CD1c-positive myeloid dendritic cell (primary cell): ENCODE data around the gene RPL37A.

ENCODE experiments used
- DNase-seq: peaks from one replicate; pipeline ENCODE4 v3.0.0-alpha.2; 2016; ENCODE audit errors: extremely low spot score

Gene RPL37A

DNA sequence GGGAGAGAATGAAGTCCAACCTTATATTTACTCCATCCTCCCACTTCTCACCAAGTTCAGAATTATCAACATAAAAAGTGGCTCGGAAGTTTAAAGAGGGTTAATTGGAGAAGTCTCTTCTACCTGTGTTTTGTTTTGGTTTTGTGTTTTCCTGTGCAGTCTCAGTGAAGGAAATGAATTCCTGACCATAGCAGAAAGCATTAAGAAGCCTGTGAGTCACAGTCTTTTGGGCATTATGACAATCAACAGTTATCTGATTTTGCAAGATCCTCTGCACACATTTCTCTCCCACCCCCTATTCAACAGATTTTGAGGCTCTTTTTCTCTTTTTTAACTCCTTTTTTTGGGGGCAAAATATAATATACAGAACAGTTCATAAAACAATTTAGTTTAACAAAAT is 8.6 kb upstream of the RPL37A start:
- DNase-seq = no peak

DNA sequence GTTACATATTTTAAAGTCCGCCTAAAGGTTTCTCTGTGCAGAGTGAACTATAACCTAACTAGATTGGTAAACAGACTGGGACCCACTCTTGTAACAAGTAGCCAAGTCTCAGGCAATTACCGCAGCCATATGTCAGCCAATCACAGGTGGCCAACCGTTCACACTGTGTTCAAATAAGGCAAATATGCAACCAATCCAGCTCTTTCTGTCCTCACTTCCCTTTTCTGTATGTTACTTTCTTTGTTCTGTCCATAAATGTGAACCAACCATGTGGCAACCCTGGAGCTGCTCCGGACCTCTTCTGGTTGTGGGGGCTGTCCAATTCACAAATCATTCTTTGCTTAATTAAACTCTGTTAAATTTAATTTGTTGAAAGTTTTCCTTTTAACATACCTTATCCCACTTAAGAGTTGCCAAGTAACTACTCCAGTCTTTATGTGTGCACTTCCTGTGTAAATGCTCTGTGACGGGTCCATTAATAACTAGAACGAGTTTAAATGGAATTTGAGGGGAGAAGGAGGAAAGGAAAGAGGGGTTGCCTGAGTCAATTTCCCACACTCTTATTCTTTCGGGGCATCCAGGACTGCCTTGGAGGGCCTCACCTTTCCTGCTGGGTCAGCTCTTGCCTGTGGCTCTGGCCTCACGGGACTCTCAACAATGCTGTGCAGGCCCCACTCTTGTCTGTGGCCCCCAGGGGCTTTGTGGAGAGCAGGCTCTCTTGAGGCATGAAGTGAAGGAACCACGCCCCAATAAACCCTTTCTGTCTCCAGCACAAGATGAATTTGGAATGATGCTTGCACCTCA is 6.6 kb upstream of the RPL37A start:
- DNase-seq = peak; percentile 30

DNA sequence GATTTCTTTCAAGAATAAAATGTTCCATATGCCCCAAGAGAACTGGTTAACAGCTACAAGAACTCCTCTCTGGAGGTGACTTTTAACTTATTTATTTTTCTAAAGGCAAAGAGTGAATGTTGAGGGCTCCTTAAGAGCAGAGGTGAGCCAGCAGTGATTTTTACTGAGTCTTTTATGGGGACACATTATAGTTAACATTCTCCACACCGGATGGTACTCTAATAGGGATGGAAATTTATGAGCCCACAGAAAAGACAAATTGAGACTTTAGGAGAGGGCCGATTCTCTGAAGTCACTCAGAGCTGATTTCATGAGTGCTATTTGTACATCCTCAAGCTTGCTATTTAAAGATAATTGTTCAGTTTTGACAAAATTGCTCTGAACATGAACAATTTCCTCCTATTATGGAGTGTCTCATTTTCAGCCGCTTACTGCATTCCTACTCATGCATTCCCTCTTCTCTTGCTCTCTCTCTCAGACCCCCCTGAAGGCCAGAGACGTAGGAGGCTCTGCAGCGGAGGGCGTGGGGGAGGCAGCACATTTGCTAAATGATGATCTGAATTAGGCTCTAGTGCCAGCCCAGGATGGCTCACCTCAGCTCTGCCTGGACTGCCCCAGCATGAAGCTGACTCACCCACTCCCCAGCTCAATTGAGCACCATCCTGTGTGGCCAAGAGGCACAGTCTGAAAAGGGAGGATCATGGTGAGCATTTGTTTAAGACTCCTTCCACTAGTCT is 5.9 kb upstream of the RPL37A start:
- DNase-seq = no peak

DNA sequence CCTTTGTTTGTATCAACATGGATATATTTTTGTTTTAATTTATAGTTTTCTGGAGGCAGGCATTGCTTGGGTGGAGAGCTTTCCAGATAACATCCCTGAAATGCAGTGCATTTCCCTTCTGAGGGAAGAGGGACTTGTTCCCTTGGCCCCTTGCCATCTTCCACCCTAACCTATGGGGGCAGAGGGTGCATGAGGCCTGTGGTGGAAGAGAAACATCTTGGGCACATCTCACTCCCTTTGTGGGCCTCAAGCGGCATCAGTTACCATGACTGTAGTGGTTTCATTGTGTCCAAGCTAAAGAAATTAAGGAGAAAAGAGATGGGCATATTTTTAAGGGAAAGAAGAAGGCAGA is 5.3 kb upstream of the RPL37A start:
- no peak for DNase-seq

DNA sequence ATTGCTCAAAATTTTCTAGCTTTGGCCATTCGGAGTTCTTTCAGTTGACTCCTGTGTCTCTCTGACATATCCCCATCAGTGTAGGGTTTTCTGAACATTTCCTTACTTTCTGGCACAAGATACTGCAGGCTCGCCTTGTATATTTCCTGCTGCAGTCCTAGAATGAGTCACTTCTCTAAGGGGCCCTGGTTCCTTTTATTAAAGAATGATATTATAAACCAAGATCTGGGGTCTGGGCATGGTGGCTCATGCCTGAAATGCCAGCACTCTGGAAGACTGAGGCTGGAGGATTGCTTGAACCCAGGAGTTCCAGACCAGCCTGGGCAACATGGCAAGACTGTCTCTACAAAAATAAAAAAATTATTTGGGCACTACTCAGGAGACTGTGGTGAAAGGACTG is 3.0 kb upstream of the RPL37A start:
- peak; percentile 58 for DNase-seq

DNA sequence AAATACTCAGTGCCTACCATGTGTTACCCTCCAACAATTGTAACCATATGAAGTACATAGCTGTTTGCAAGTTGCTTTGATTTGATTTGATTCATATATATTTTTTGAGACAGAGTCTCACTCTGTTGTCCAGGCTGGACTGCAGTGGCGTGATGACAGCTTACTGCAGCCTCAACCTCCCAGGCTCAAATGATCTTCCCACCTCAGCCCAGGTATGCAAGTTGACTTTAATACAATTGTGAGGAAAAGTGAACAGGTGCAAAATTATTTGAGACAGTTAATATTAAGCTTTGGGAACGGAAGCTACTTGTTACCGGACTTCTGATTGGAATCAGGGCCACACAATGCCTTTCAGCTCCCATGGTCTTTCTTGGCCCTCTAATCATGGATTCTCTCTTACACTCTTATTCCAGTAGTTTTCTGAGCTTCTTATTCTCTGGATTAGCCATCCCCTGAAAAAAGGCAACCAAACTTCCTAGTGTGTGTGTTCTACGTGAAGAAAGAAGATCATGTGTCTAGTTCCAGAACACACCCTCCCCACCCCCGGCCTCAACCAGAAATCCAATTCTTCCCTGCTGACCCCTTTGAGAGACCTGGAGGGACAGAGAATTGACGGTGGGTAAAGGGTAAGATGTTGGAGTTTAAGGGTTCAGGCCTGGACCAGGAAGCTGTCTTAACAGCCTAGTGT is 1.1 kb upstream of the RPL37A start:
- DNase-seq = no peak

DNA sequence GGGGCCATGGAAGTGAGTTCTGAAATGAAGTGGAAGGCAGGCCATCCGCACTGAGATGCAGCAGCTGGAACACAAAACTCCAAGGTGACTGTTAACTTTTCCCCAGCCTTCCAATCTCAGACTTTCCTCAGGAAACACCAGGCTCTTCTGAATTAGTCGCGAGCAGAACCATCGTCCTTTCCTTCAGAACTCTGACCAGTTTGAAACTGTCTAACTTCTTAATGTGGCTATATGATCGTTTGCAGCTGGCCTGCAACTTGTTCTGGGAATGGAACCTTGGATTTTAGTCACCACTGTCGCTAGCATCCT is 620 bp upstream of the RPL37A start:
- DNase-seq = no peak

DNA sequence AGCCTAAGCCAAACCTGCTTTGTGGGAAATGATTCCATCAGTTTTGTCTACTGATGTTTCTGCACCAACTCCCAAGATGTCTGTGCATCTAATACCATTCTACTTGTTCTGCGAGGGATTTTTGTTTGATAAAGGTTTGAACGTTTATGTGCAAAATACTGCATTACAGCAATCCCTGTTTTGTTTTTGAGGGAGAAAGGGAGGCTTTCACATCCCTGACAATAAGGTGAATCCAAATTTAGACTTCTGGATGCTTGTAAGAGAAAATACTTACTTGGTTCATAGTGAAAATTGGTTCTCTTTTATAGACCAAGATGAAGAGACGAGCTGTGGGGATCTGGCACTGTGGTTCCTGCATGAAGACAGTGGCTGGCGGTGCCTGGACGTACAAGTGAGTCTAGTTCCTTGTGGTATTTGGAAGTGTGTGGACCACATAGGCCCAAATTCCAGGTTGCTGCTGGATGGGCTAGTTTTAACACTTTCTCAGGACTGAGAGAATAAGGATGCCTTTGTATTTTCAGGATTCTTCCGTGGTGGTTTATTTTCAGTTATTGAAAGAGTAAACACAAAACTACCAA is 1.1 kb downstream of the RPL37A start:
- DNase-seq = no peak

DNA sequence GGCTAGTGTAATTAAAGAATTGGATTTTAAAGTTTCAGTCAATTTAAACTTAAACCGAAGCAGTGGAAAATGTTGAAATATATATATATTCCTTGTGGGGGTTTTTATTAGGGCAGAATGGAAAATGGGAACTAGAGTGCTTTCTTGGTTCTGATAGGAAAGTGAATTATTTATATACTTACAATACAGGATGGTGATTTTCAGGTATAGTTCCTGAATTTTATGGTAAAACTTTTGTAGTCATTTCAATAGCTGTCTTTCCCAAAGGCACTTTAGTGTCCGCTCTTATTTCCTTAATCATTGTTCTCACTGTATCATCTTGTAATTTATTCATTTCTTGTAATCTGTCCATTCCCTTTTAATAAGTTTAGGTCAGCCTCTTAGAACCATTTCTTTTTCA is 1.9 kb downstream of the RPL37A start:
- no peak for DNase-seq

DNA sequence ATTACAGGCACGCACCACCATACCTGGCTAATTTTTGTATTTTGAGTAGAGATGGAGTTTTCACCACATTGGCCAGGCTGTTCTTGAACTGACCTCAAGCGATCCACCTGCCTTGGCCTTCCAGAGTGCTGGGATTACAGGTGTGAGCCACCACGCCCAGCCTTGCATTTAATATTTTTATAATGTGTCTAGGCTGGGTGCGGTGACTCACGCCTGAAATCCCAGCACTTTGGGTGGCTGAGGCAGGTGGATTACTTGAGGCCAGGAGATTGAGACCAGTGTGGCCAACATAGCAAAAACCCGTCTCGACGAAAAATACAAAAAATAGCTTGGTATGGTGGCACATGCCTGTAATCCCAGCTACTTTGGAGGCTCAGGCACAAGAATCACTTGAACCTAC is 3.2 kb downstream of the RPL37A start:
- DNase-seq = no peak

DNA sequence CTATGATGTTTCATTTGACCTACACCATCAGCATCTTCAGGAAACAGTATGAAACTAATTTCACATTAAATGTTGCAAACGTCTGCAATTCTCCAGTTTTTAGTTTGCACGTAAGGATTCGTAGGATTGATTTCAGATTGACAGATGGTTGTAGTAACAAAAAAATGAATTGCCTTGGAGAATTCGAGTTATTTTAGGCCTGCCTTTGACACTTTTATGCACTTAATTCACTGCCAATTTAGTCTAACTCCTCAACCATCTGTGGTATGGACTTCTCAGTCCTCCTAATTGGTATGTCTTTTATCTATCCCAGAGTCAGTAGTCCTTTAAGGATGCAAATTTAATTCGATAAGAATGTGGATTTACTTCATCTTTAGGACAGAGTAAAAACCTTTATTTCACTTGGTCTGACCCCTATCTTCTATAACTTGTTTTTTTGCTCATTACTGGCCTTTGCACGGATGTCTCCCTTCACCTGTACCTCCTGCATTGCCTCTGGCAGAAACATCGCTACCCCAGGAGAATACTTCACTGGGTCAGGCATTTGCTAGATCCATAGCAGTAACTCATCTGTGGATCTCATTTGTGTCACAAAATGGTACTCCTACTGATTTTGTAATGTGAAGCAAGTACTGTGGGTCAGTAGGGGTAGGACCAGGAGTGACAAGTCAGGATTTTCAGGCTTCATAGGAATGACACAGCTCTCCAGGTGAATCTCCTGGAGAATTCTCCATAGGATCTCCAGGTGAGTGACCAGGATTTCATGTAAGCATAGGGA is 3.9 kb downstream of the RPL37A start:
- no peak for DNase-seq

DNA sequence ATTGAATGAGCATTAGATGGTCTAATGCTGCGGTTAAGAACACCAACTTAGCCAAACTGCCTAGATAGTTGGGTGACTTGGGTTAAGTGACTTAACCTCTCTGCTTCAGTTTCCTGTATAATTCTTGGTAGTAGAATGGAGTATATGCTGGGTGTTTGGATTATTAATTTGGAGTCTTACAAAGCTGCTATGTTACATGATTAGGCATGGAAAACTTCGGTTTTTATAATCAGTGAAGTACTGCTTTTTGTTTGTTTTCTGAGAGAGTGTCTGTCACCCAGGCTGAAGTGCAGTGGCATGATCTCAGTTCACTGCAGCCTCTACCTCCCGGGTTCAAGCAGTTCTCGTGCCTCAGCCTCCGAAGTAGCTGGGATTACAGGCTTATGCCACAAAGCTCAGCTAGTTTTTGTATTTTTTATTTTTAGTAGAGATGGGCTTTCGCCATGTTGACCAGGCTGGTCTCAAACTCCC is 4.5 kb downstream of the RPL37A start:
- DNase-seq = no peak

DNA sequence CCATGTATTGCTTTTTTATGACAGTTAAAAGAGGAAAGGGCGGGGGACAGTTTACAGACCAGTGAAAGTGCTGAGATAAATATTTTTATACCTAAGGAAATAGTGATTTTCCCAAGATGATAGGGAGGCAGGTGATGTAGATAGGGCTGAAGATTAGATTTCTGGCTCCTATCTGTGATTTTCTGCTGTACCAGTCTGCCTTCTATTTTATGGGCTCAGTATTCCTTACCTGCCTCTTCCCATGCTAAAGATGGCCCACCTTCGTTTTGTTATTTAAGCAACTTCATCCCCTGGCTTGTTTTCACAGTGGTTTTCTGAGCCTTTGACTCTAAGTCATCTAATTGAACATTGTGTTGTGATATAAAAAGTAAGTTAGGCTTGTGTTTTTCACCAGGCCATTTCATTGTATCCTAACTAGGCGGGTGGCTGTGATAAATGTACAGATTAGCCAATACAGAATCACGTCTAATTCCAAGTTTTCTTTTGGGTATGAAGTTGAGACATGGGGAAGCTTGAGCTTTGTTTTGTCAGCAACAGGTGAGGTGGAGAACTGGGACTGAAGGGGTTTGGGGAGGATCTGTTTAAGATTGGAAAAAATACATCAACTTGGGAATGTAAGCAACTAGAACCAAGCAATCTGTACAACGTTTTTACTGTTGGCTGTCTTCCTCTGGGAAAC is 5.2 kb downstream of the RPL37A start:
- DNase-seq = no peak

DNA sequence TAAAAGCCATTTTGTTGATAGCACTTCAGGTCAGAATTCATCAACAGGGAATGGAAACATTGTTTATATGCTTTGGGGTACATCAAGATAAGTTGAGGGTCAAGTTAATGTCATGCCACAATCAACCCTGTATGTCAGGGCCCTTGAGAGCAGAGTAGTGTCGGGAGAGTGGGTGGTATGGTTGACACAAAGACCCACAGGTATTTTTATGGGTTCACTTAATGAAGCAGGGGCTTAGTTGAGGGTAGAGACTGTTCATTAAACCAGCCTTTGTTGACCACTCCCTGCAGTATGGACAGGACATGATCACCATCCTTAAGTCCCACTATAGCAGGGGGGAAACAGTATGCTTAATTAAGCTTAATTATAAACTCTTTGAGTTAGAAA is 5.7 kb downstream of the RPL37A start:
- no peak for DNase-seq

DNA sequence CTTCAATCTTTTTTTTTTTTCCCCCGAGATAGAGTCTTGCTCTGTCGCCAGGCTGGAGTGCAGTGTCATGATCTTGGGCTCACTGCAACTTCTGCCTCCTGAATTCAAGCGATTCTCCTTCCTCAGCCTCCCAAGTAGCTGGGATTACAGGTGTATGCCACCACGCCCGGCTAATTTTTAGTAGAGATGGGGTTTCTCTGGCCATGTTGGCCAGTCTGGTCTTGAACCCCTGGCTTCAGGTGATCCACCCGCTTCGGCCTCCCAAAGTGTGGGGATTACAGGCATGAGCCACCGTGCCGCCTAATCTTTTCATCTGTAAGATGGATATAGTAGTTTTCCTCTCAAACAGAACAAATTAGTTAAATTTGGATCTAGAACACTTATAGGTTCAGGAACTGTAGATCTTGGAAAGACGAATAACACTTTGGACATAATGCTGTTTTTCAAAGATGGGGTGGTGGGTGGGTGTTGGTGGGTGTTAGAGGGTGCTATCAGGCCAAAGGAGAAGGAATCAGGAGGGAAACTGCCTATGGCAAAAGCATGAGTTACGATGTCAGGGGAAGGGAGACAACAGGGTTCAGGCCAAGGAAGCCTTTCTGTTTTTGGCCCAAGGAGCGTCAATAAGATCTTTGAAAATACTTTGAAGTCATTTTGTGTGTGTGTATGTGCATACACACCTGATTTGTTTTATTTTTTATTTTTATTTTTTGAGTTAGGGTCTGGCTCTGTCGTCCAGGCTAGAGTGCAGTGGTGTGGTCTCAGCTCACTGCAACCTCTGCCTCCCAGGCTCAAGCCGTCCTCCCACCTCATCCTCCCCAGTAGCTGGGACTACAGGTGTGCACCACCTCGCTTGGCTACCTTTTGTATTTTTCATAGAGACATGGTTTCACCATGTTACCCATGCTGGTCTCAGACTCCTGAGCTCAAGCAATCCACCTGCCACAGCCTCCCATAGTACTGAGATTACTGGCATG is 6.8 kb downstream of the RPL37A start:
- no peak for DNase-seq

DNA sequence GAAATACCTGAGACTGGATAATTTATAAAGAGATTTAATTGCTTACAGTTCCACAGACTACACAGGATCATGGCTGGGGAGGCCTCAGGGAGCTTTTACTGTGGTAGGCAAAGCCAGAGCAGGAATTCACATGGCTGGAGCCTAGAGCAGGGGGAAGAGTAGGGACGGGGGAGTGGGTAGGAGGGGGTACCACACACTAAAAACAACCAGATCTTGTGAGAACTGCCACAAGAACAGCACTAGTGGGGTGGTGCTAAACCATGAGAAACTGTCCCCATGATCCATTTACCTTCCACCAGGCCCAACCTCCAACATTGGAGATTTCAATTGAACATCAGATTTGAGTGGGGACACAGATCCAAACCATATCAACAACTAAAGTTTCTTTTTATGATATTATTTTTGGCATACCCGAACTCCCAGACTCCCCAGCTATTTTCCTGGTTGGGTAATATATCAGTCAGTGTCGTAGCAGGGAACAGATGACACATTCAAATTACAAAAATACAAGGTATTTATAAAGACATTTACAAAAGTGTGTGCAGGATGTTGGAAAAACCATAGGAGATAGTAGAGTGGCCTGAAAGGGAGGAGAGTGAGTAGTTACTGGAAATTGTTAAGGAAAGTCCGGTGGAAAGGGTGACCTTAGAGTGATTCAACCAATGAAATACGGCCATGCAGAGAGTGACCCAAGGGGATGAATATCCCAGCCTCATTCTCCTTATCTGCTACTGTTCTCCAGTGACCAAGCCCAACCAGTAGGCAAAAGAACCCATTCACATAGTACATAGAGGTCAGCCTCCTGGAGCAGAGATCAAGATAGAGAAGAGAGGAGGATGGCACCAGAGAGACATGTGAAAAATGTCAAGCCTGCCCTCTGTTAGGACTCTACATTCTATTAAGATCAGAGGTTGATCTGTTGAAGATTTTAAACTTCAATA is 8.8 kb downstream of the RPL37A start:
- no peak for DNase-seq

DNA sequence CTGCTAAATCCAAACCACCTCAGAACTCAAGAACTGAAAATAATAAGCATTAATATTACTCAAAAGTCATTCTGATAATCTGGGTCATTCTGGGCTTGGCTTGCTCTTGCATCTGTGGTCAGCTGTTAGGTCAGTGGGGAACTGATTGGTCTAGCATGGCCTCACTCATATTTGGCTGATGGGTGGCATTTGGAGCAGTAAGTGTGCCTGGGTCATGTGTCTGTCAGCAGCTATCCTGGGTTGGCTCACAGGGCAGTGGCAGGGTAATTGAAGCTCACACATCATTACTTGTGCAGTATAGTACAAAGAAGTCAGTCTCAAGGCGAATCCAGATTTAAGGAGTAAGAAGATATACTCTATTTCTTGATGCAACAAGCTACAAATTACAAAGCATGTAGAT is 9.6 kb downstream of the RPL37A start:
- no peak for DNase-seq

DNA sequence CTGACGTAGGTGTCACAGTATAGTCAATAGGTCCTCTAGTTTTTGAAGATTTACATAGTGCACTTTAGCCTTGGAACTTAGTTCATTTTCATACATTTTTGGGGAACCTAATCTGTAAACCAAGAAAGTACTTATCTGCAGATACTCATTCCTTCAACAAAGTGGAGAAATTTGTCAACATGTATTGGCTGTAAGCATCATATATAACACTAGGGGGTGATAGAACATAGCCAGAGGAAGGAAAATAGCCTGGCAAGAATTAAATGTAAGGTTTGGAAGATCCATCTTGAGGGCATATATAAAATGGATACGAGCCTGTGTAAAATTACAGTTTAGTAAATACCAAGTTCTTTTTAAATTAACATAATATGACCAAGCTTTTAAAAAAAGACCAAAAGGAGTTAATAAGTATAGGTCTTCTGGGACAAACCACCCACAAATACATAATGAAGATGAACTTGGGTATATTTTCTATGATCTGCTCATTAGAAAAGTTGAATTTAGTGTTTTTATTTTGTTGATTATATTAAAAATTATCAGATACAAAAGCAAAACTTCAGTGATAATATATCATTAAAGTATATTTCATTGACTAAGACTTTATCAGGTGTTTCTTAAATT is 18.2 kb downstream of the RPL37A start:
- DNase-seq = peak; percentile 39
